Stomach (tissue), 19 donors: Measurements from ENCODE around the gene STK32C. TPM values are rescaled to one million over a fixed set of nuclear protein-coding genes. Genes with fewer than 3 reads are reported as not detected.

Experiments
- DNase-seq, 2 donors: peaks; one replicate each; pipeline versions ENCODE4 v3.0.0 to v3.0.0-alpha.2; 2013 to 2019
- H3K27ac ChIP-seq, 5 donors: fragments of 200-600 bp in 4 of 5; sonication (generic) in 4 of 5; one replicate each; pipeline ENCODE4 v1.5.1; 2013 to 2019; ENCODE audit warnings: mild to moderate bottlenecking in 1 of 5, moderate library complexity in 1 of 5
- H3K27me3 ChIP-seq, 3 donors: fragments of 200-600 bp; sonication (generic); one replicate each; pipeline ENCODE4 v1.5.1; 2017 to 2019; ENCODE audit warnings: mixed run types in 1 of 3
- H3K36me3 ChIP-seq, 4 donors: fragments of 200-600 bp; sonication (generic); 1 replicate in 3 of 4; 2 replicates in 1 of 4; pipeline ENCODE4 v1.5.1; 2016 to 2019
- H3K4me1 ChIP-seq, 4 donors: fragments of 200-600 bp; sonication (generic); one replicate each; pipeline ENCODE4 v1.5.1; 2016 to 2019
- H3K4me3 ChIP-seq, 4 donors: fragments of 200-600 bp; sonication (generic) in 3 of 4; one replicate each; pipeline ENCODE4 v1.5.1; 2016 to 2019; ENCODE audit warnings: mild to moderate bottlenecking in 1 of 4
- H3K9me3 ChIP-seq, 4 donors: fragments of 200-600 bp; sonication (generic); one replicate each; pipeline ENCODE4 v1.5.1; 2016 to 2019
- CTCF ChIP-seq, 7 experiments: fragments of 450-650 bp in 4 of 7; fragments of 200-600 bp in 3 of 7; sonication (generic) in 3 of 7; IDR thresholded peaks; one replicate each; pipeline ENCODE4 v1.5.1; 2016 to 2019; ENCODE audit warnings: antibody characterized with exemption in 7 of 7, control low read depth in 2 of 7, mild to moderate bottlenecking in 1 of 7
- EP300 ChIP-seq: sonication (generic); formaldehyde crosslinking; IDR thresholded peaks from one replicate; pipeline ENCODE4 v1.6.1; 2017; ENCODE audit warnings: antibody characterized with exemption
- POLR2A ChIP-seq, 4 donors: fragments of 450-650 bp; IDR thresholded peaks; one replicate each; pipeline ENCODE4 v1.6.1; 2016; ENCODE audit warnings: antibody characterized with exemption in 4 of 4, control low read depth in 2 of 4, mild to moderate bottlenecking in 1 of 4, moderate library complexity in 1 of 4
- POLR2AphosphoS5 ChIP-seq, 3 donors: sonication (generic); formaldehyde crosslinking; IDR thresholded peaks; one replicate each; pipeline ENCODE4 v1.6.1; 2016; ENCODE audit warnings: antibody characterized with exemption in 3 of 3
- WGBS, 5 donors: extraction: QIAGEN DNeasy Blood & Tissue Kit in 3 of 5; methylation state at CpG; one replicate each; pipeline versions ENCODE4 v1.1.5 to v1.1.7; 2013 to 2018; 5-methylcytosine and 5-hydroxymethylcytosine counted together
- intact Hi-C: fragments of 100-400 bp; cut with DNase I; formaldehyde crosslinking; loops from one replicate; pipeline ENCODE4 v1.15.1; 2023; ENCODE audit warnings: low total_unique reads
- long read RNA-seq, 10 donors: transcript quantifications; one replicate each; lab custom pipeline, GENCODE V29; 2026
- polyA plus RNA-seq, 3 donors: library from polyadenylated mRNA; stranded (reverse); fragments of 200-250 nt; gene quantifications; one replicate each; pipeline ENCODE4 v1.2.3, GENCODE V29; 2013
- total RNA-seq, 5 donors: library from RNA; depleted of rRNA; stranded (reverse); fragments of >200 nt; gene quantifications; one replicate each; pipeline versions ENCODE4 v1.1.0 to v1.2.3, GENCODE V29; 2014 to 2016
- donor health status: healthy with polysubstance abuse.
- donor health status: Bipolar disorder and iron deficiency.
- donor health status: healthy.

STK32C gene
- total RNA-seq (10 to 100 TPM in 2 of 5 donors, 1 to 10 TPM in 2, not detected in 1; 1.6 to 71.0 (median 12.7) TPM), polyA plus RNA-seq (10 to 100 TPM in 1 of 3 donors, 1 to 10 TPM in 2; 7.8 to 10.4 (median 7.9) TPM)
- long read RNA-seq, donor 1, result 0 reads
- long read RNA-seq, donor 2, partial matches to known transcripts, result 0 of 2 reads
- long read RNA-seq, donor 2, other reads (novel, unspliced or antisense), result 0 of 2 reads
- long read RNA-seq, donor 3, result 0 reads
- long read RNA-seq, donor 4, result 0 reads
- long read RNA-seq, donor 5, partial matches to known transcripts, result 0 of 3 reads
- long read RNA-seq, donor 5, other reads (novel, unspliced or antisense), result 0 of 3 reads
- long read RNA-seq, donor 6, partial matches to known transcripts, result 0 of 4 reads
- long read RNA-seq, donor 6, other reads (novel, unspliced or antisense), result 0 of 4 reads
- long read RNA-seq, donor 7, partial matches to known transcripts, result 0 of 1 reads
- long read RNA-seq, donor 7, other reads (novel, unspliced or antisense), result 0 of 1 reads
- long read RNA-seq, donor 8, partial matches to known transcripts, result 0 of 1 reads
- long read RNA-seq, donor 8, other reads (novel, unspliced or antisense), result 0 of 1 reads
- long read RNA-seq, donor 9, partial matches to known transcripts, result 5 of 5 reads
- long read RNA-seq, donor 9, other reads (novel, unspliced or antisense), result 0 of 5 reads
- long read RNA-seq, donor 10, partial matches to known transcripts, result 0 of 3 reads
- long read RNA-seq, donor 10, other reads (novel, unspliced or antisense), result 0 of 3 reads

- DNase-seq, result peak; percentile 92 to 97
- Histone ChIP-seq H3K4me3 (peak within 1 kb of the TSS; percentile 83 to 97 (median 88)), H3K36me3 (no peaks in the 10 kb centered on the region), H3K27me3 (peaks cover 0 to 33% (median 0%) of the 10 kb centered on the region in 3 donors), H3K4me1 (peaks cover 13 to 23% (median 22%) of the 10 kb centered on the region in 4 donors), H3K9me3 (no peaks in the 10 kb centered on the region), H3K27ac (peak within 1 kb of the TSS; percentile 80 to 89 (median 87))
- intact Hi-C loops, result no loop called here
- TF ChIP-seq EP300 (no peak), POLR2AphosphoS5 (IDR thresholded peaks at IDR 0.05) (peak in 1 of 3 donors; percentile 2), CTCF (IDR thresholded peaks at IDR 0.05) (no peak), POLR2A (IDR thresholded peaks at IDR 0.05) (no peak)
- 0 to 2% (median 0%) methylated on average over 28 to 84 of the region's 84 CpGs for WGBS, 5 donors
Observed at GRCh38 chr10:132307823-132308586, at the start of gene STK32C. Gene STK32C, minus strand, starts transcription at chr10:132307950. Its CDS starts 117 bp downstream, at chr10:132307833.

DNA sequence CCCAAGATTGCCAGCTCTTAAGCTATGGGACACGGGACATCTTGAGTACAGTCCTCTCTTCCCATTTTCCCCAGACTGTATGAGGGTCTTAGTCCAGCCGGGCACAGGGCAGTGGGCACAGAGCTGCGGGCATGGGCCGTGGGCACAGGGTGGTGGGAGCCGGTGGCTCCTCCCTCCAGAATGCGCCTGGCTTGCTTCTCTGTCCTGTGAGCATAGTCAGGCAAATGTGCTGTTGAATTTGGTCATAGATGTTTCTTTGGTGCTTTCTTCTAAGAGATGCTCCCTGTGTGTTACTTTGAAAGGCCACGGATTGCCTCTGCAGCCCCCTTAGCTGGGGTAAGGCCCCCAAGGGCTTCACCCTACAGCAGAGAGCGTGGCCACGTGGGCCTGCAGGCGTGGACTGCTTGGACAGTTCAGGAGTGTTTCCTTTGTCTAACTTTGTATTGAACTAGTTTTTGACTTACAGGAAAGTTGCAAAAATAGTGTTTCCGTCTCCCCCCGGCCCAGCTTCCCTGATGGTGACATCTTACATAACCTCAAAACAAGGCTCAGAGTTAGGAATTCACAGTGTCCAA is 49.0 kb upstream of the STK32C start:
- H3K4me3 ChIP-seq, result no peak overlapping the region
- TF ChIP-seq EP300 (no peak), POLR2A (IDR thresholded peaks at IDR 0.05) (no peak), POLR2AphosphoS5 (IDR thresholded peaks at IDR 0.05) (no peak), CTCF (IDR thresholded peaks at IDR 0.05) (no peak)
- whole genome bisulfite sequencing, 5 donors, result 90 to 96% (median 94%) methylated on average over 12 of the region's 12 CpGs
- intact Hi-C loops, result no loop called here
- H3K36me3 ChIP-seq, result peaks cover 0 to 47% (median 34%) of the 10 kb centered on the region in 4 donors
- H3K9me3 ChIP-seq, result no peaks in the 10 kb centered on the region
- H3K4me1 ChIP-seq, result peaks cover 0 to 5% (median 2%) of the 10 kb centered on the region in 4 donors
- no peaks in the 10 kb centered on the region for H3K27me3 ChIP-seq
- no peak for DNase-seq
- no peak overlapping the region for H3K27ac ChIP-seq

GRCh38 chr10:132355754-132356153 is 48.0 kb upstream of the STK32C start:
- WGBS, 5 donors, result 85 to 94% (median 93%) methylated on average over 13 of the region's 13 CpGs

More at GRCh38 chr10:132355754-132356153, 48.0 kb upstream of the STK32C start:
- Histone ChIP-seq H3K27me3 (no peaks in the 10 kb centered on the region), H3K27ac (no peak overlapping the region), H3K36me3 (peaks cover 0 to 49% (median 37%) of the 10 kb centered on the region in 4 donors), H3K9me3 (no peaks in the 10 kb centered on the region), H3K4me3 (no peak overlapping the region), H3K4me1 (peaks cover 0 to 5% (median 2%) of the 10 kb centered on the region in 4 donors)
- DNase-seq, result no peak
- TF ChIP-seq POLR2AphosphoS5 (IDR thresholded peaks at IDR 0.05) (no peak), POLR2A (IDR thresholded peaks at IDR 0.05) (no peak), CTCF (IDR thresholded peaks at IDR 0.05) (no peak), EP300 (no peak)
- intact Hi-C loops, result no loop called here
